Measurements from ENCODE around the gene PCSK1N.

Gene PCSK1N

DNA sequence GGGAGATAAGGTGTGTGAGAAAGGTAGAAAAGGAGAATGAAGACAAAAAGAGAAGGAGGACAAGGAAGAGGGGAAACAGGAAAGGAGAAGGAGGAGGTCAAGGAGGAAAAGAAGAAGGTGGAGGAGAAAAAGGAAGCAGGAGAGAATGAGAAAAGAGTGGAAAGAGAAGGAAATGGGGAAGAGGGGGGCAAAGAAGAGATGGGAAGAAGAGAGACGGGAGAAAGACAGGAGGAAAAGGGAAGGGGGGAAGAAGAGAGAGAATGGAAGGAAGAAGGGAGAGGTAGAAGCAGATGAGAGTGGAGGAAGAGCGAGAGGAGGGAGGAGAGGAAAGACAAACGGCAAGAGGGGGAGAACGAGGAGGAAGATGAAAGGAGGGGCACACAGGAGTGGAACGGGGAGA, 44.9 kb downstream of the PCSK1N start:
- no peak for DNase-seq (ENCODE audit: low read depth in 4 of 4, low spot score in 1 of 4)

DNA sequence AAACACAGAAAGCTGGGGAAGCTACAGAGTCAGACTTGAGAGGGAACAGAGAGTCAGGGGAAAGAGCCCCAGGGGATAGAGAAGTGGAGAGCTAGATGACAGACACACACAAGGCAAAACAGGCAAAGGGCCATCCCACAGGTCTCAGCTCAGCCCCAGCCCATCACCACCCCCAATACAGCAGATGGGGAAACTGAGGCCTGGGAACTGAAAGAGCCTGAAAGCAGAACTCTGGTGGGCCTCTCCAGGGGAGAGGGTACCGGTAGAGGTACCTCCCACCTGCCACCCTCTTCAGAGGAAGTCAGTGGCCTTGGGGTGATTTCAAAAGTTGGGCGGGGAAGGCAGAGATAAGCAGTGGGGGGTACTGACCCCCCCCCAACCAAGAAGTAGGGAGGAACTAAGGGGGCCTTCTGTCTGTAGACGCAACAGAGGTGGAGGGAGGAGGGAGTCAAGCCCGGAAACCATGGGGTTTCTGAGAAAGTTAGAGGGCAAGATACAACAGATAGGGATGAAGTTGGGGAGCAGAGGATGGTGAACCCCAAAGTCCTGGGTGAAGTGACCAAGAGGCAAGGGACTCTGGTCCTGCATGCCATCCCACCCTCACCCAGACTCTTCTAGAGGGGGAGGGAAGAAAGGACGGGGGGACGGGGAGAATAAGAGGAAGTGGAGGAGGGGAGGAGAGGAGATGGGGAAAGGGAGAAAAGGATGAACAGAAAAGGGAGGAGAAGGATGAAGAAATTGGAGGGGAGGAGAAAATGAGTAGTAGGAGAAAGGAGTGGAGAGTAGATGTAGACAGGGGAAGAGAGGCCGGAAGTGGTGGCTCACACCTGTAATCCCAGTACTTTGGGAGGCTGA, 45.8 kb downstream of the PCSK1N start:
- no peak for DNase-seq (ENCODE audit: low read depth in 4 of 4, low spot score in 1 of 4)

DNA sequence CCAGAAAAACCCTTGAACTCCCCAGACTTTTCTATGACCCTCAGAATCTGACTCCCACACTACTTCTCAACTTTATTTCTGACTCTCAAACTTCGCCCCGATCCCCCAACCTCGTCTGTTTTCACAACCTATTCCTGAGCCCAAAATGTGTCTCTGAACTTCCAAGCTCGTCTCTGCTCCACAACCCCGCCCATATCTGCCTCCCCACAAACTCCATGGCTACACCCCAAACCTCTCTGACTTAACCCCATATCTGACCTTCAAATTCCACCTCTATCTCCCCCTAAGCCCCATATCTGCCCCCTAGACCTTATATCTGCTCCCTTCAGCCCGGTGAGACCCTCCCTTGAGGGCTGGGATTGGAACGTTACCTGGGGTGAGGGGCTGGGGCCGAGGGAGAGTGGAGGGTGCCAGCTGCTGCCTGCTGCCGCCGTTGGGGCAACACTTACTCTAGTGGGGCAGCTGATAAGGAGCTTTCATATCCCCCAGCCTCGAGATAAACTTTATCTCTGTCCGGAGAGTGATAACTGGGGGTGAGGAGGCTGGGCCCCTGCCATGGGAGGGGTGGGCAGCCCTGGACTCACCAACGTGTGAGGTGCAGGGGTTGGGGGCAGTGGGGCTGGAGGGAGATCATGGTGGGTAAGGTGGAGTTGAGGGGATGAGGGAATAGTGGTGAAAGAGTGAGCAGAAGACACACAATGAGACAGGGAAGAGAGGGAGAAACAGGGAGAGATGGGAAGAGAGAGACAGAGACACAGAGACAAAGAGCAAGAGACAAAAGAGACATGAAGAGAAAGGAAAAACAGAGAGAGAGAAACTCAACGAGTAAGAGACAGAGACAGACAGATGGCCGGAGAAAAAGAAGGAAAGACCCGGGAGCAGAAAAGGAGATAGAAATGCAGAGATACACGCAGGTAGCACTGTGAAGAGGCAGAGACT, 47.6 kb downstream of the PCSK1N start:
- DNase-seq (ENCODE audit: low read depth in 4 of 4, low spot score in 1 of 4) = no peak

DNA sequence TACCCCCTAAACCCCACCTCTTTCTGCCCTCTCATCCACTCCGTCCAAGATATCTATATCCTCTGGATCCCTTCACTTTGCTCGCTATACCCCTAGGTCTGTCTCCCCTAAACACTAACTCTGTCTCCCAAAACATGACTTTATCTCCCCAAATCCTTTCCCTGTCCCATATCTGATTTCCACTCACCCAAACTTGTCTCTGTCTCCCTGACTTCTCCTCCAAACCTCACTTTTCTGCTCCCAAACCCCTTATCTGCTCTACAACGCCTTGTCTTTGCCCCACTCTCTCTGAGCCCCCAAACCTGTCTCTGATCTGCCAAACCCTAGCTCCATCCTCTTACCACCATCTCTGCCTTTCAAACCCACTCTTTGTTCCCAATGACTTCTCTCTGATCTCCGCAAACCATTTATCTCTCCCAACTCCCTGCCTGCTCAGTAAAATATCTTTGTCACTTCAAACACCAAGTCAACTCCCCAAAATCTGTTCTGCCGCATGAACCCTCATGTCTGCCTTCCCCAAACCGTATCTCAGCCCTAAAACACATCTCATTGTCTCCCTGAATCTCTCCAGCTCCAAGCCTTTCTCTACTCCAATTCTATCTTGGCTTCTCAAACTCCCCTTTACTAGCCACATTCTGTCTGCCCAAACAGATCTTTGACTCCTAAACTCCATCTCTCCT, 48.4 kb downstream of the PCSK1N start:
- no peak for DNase-seq (ENCODE audit: low read depth in 4 of 4, low spot score in 1 of 4)

DNA sequence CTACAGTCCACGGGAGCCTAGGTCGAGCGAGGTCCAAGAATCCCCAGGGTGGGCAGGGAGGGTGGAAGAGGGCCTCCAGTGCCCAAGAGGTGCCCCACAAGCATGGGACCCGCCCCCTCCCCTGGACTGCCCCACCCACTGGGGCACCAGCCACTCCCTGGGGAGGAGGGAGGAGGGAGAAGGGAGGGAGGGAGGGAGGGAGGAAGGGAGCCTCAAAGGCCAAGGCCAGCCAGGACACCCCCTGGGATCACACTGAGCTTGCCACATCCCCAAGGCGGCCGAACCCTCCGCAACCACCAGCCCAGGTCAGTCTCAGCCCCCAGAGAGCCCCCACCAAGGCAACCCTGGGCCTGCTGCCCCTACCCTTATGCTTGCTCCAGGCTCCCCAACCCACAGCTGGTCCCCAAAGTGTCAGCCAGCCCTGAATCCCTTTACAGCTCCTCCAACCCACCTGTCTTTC, 49.0 kb downstream of the PCSK1N start, which contains the start of gene GATA1:
Gene GATA1 (plus strand): TSS at position 250 of the 460 bp plus-strand sequence. CDS start 4,520 bp downstream, outside the sequence.
- no peak for DNase-seq (ENCODE audit: low read depth in 4 of 4, low spot score in 1 of 4)

DNA sequence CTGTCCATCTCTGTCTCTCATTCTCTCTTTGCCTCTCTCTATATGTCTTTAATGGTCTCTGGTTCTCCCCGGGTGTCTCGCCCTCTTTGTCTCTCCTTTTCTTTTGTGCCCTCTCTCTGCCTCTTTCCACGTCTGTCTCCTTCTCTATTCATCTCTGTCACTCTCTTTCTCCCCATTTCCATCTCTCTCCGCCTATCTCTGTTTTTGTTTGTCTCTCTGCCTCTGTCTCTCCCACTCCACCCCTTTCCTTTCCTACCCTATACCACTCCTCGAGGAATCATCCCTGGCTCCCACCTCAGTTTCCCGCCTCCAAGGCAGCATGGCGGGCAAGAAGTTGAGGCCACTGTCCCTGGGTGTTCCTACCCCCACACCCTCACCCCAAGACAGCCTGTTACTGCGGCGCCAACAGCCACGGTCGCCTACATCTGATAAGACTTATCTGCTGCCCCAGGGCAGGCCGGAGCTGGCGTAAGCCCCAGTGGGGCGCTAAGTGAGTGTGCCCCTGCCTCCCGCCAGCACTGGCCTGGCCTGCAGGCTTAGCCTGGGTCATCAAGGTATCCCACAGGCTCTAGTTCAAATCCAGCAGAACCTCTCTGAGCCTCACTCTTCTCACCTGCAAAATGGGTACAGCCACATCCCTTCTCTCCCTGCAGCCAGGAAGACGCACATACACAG, 49.7 kb downstream of the PCSK1N start:
- no peak for DNase-seq (ENCODE audit: low read depth in 4 of 4, low spot score in 1 of 4)

DNA sequence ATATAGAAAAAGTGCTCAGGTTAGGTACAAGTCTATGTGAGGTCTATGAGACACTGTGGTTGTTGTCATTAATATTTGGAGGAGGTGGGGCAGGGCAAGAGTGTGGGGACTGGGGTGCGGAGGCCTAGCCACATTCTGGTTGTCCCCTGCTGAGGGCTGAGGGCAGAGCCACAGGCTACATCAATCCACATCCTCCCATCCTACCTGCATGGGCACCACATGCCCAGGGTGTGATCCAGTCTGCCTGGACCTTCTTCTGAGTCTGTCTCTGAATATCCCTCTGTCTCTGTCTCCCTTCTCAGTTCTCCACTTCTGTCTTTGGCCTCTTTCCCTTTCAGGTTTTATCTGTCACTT, 50.2 kb downstream of the PCSK1N start:
- DNase-seq (ENCODE audit: low read depth in 4 of 4, low spot score in 1 of 4) = no peak

DNA sequence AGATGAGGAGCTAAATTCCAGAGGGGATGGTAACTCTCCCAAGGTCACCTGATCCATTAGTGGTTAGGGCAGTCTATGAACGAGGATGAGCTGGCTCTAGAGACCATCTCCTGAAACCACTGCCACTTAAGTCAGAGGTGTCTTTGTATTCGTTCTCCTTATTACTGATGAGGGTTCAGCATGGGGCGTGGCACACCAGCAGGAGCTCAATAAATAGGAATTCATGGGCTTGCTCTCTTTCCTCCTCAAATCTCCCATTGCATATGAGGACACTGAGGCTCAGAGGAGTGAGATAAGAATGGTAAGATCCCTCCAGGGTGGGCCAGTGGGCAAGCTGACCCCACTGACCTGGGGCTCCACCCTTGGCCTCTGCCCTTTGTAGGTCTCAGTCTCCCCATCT, 50.7 kb downstream of the PCSK1N start:
- DNase-seq (ENCODE audit: low read depth in 4 of 4, low spot score in 1 of 4) = no peak

DNA sequence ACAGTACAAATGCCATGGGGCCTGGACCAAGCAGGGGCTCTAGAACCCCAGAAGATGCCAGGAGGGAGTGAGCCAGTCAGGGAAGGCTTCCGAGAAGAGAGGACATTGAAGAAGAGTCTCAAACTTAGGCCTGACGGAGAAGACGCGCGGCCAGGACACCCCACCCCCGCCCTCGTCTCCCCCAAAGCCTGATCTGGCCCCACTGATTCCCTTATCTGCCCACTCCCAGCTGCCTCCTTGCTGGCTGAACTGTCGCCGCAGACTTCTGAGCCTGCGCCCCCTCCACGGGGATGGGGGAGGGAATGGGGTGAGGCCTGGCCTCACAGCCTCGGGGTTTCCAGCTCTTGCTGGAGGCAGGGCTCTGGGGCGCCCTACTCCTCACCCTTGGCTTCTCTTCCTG, 52.6 kb downstream of the PCSK1N start:
- no peak for DNase-seq (ENCODE audit: low read depth in 4 of 4, low spot score in 1 of 4)

DNA sequence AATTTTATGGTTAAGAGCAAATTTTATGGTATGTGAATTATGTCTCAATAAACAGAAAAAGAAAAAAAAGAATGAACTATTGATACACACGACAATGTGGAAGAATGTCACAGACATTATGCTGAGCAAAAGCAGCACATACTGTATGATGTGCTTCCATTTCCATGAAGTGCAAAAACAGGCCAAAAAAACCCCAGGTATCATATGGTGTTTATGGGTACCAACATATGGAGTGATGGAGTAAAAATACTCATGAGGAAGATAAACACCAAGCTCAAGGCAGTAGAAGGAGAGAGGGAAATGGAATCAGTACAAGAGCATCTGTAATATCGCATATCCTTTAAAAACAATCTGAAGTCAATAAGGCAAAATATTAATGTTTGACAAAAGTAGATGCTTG, 53.2 kb downstream of the PCSK1N start:
- DNase-seq (ENCODE audit: low read depth in 4 of 4, low spot score in 1 of 4) = no peak

DNA sequence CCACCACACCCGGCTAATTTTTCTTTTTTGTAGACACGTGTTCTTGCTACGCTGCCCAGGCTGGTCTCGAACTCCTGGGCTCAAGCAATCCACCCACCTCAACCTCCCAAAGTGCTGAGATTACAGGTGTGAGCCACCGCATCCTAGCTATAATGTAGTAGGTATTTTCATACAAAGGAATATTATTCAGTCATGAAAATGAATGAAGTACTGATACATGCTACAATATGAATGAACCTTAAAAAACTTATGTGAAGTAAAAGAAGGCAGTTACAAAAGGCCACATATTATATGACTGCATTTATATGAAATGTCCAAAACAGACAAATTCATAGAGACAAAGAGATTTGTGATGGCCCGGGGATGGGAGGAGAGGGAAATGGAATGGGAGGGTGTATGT, 53.7 kb downstream of the PCSK1N start:
- no peak for DNase-seq (ENCODE audit: low read depth in 4 of 4, low spot score in 1 of 4)

Data from stimulated activated CD4-positive, alpha-beta T cell treated with anti-CD3 and anti-CD28 coated beads, Interleukin-1b, Interleukin-23, amount 100 ng/mL, for 24 hours (primary cell).